OCI-LY7 (cell line): ENCODE data around the gene MZB1. TPM values are rescaled to one million over a fixed set of nuclear protein-coding genes. Genes with fewer than 3 reads are reported as not detected.

ENCODE experiments used
- BruUV-seq: library from RNA; stranded (reverse); fragments of 400-500 nt; replicated peaks from 2 replicates; lab custom pipeline; 2021; lab: Mats Ljungman, UMichigan
- CTCF ChIA-PET: fragments of 300-600 bp; sonication (Branson Sonifier 250); formaldehyde crosslinking; loops from one replicate; lab custom pipeline; 2022; ENCODE audit warnings: antibody characterized with exemption; ENCODE audit not compliant: unreplicated experiment; lab: Charles Lee
- POLR2A ChIA-PET: fragments of 300-600 bp; sonication (Branson Sonifier 250); formaldehyde crosslinking; loops from one replicate; lab custom pipeline; 2022; ENCODE audit warnings: antibody characterized with exemption; lab: Charles Lee
- DNase-seq: peaks from one replicate; pipeline ENCODE4 v3.0.0-alpha.2; 2015; ENCODE audit warnings: low spot score
- H2AFZ ChIP-seq: fragments of 200-600 bp; sonication (generic), shearing (Covaris generic); 2 replicates; pipeline ENCODE4 v1.6.1; 2014; ENCODE audit warnings: mild to moderate bottlenecking, antibody characterized with exemption, low read length, moderate library complexity
- H3K27ac ChIP-seq: fragments of 200-600 bp; sonication (generic); 2 replicates; pipeline ENCODE4 v1.5.1; 2014; ENCODE audit warnings: mixed run types, low read depth, mild to moderate bottlenecking, moderate library complexity, low read length, inconsistent platforms; ENCODE audit not compliant: poor library complexity, severe bottlenecking
- H3K36me3 ChIP-seq: fragments of 200-600 bp; sonication (generic); 2 replicates; pipeline ENCODE4 v1.6.1; 2014; ENCODE audit warnings: mild to moderate bottlenecking, antibody characterized with exemption, low read length, moderate library complexity, mixed read lengths; ENCODE audit not compliant: insufficient read depth
- H3K4me1 ChIP-seq: fragments of 200-600 bp; sonication (generic); 2 replicates; pipeline ENCODE4 v1.5.1; 2014; ENCODE audit warnings: mild to moderate bottlenecking, low read length; ENCODE audit not compliant: insufficient read depth, poor library complexity, severe bottlenecking
- H3K4me2 ChIP-seq: fragments of 200-600 bp; sonication (generic); 2 replicates; pipeline ENCODE4 v1.6.1; 2014; ENCODE audit warnings: mild to moderate bottlenecking, low read length
- H3K4me3 ChIP-seq: fragments of 200-600 bp; sonication (generic); 2 replicates; pipeline ENCODE4 v1.5.1; 2014; ENCODE audit warnings: mild to moderate bottlenecking, low read depth, low read length; ENCODE audit not compliant: poor library complexity, severe bottlenecking
- H3K79me2 ChIP-seq: fragments of 200-600 bp; sonication (generic); 2 replicates; pipeline ENCODE4 v1.6.1; 2016; ENCODE audit warnings: low read depth, mild to moderate bottlenecking, low read length, moderate library complexity, mixed read lengths; ENCODE audit not compliant: insufficient read depth
- H3K9me2 ChIP-seq: fragments of 200-600 bp; sonication (generic); 2 replicates; pipeline ENCODE4 v1.6.1; 2016; ENCODE audit warnings: mild to moderate bottlenecking, low read length, mixed read lengths; ENCODE audit not compliant: insufficient read depth
- H3K9me3 ChIP-seq: fragments of 200-600 bp; sonication (generic); 2 replicates; pipeline ENCODE4 v1.6.1; 2014; ENCODE audit warnings: mild to moderate bottlenecking, mixed run types, low read length, mixed read lengths
- H4K20me1 ChIP-seq: fragments of 200-600 bp; sonication (generic); 2 replicates; pipeline ENCODE4 v1.6.1; 2014; ENCODE audit warnings: mild to moderate bottlenecking, antibody characterized with exemption, low read length, moderate library complexity, mixed read lengths; ENCODE audit not compliant: insufficient read depth
- CTCF ChIP-seq: fragments of 200-600 bp; sonication (generic); conservative IDR thresholded peaks from 2 replicates; pipeline ENCODE4 v1.5.1; 2014; ENCODE audit warnings: mild to moderate bottlenecking, antibody characterized with exemption, low read length, moderate library complexity, mixed read lengths
- EZH2phosphoT487 ChIP-seq: fragments of 200-600 bp; sonication (generic); IDR thresholded peaks from 2 replicates; pipeline ENCODE4 v1.6.1; 2018; ENCODE audit warnings: low read depth, borderline replicate concordance, mild to moderate bottlenecking, mixed run types, antibody characterized with exemption, low read length, moderate library complexity, mixed read lengths
- intact Hi-C: fragments of 100-400 bp; cut with micrococcal nuclease; formaldehyde crosslinking; loops from one replicate; pipeline ENCODE4 v1.10.0; 2022; ENCODE audit not compliant: unreplicated experiment
- total RNA-seq, 2 experiments: library from RNA; depleted of rRNA in 1 of 2; stranded (reverse); fragments of >200 nt in 1 of 2; shearing (Covaris generic) in 1 of 2; gene quantifications; 2 replicates each; pipeline ENCODE4 v1.2.3, GENCODE V29; 2014 to 2022

MZB1 gene
- total RNA-seq, 2 experiments from 2014 or later, result 727 to 1,014 TPM

- Histone ChIP-seq H3K4me2 (peak within 1 kb of the TSS; percentile 99), H3K27ac (peak within 1 kb of the TSS; percentile 90), H2AFZ (no peak within 1 kb of the TSS), H3K79me2 (peaks cover 35% of the 10 kb centered on the region), H3K4me3 (peak within 1 kb of the TSS; percentile 79), H3K9me2 (no peaks in the 10 kb centered on the region), H4K20me1 (peaks cover 7% of the 10 kb centered on the region; the same call in 1 of the 2 replicates), H3K4me1 (peaks cover 62% of the 10 kb centered on the region), H3K36me3 (peaks cover 50% of the 10 kb centered on the region), H3K9me3 (no peaks in the 10 kb centered on the region)
- no peak for TF ChIP-seq EZH2phosphoT487
- TF ChIP-seq CTCF, result no peak
- BruUV-seq, result no TSS peak
- CTCF ChIA-PET, result no interaction called here
- intact Hi-C loops, result loop anchor here (1.0 kb wide), 1 partner anchor 9 kb away; no protein-coding TSS in a partner anchor
- peak; percentile 44 for DNase-seq
- POLR2A ChIA-PET, result interaction anchor here (1.0 to 1.5 kb wide), 2 partner anchors 8 to 107 kb away, joined by 3 read pairs; no protein-coding TSS in a partner anchor
Observed at GRCh38 chr5:139383275-139383992, 6.3 kb downstream of the MZB1 start, which contains the start of gene SLC23A1. Gene SLC23A1, minus strand, starts transcription at chr5:139383297. Its CDS starts 44 bp downstream, at chr5:139383253.

DNA sequence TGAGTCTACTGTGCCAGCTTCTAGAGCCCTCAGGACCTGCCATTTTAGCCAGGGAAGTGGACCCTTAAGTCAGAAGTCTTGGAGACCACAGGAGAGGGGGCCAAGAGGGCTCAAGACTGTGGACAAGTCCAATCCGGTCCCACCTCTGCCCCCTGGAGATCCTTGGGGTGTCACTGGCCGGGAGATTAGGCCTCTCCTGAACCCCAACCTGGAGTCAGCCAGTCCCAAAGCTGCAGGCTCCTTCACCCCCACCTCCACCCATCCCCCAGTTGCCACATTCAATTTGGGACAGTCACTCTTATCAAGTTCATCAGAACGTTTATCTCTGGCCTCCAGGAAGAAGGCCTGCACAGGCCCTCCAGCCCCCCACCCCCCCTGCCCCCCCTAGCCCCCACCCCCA, 6.9 kb downstream of the MZB1 start:
- Histone ChIP-seq H3K4me3 (no peak overlapping the region), H2AFZ (no peak overlapping the region)
- BruUV-seq, result no TSS peak

More for the DNA sequence above, 6.9 kb downstream of the MZB1 start:
- Histone ChIP-seq H3K4me1 (peaks cover 60% of the 10 kb centered on the region), H3K27ac (peak overlapping the region; percentile 90), H3K9me2 (no peaks in the 10 kb centered on the region), H3K9me3 (no peaks in the 10 kb centered on the region), H3K4me2 (peak overlapping the region; percentile 42; the same call in 1 of the 2 replicates), H3K79me2 (peaks cover 28% of the 10 kb centered on the region), H3K36me3 (peaks cover 47% of the 10 kb centered on the region), H4K20me1 (peaks cover 7% of the 10 kb centered on the region; the same call in 1 of the 2 replicates)
- intact Hi-C loops, result loop anchor here (1.0 kb wide), 1 partner anchor 9 kb away; no protein-coding TSS in a partner anchor
- ChIA-PET CTCF (no interaction called here), POLR2A (interaction anchor here (1.0 to 1.5 kb wide), 2 partner anchors 9 to 107 kb away, joined by 3 read pairs; no protein-coding TSS in a partner anchor)
- TF ChIP-seq EZH2phosphoT487 (no peak), CTCF (no peak)
- DNase-seq, result no peak
